Smooth muscle cell of trachea (primary cell): ENCODE measurements around the gene PCLAF. TPM values are rescaled to one million over a fixed set of nuclear protein-coding genes. Genes with fewer than 3 reads are reported as not detected.

Source experiments
- total RNA-seq: library from RNA; depleted of rRNA; stranded (reverse); fragments of >200 nt; gene quantifications from 2 replicates; pipeline ENCODE4 v1.2.1, GENCODE V29; 2014

The PCLAF gene, protein sequence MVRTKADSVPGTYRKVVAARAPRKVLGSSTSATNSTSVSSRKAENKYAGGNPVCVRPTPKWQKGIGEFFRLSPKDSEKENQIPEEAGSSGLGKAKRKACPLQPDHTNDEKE
- 23.3 and 66.8 TPM in 2 replicates for total RNA-seq

DNA sequence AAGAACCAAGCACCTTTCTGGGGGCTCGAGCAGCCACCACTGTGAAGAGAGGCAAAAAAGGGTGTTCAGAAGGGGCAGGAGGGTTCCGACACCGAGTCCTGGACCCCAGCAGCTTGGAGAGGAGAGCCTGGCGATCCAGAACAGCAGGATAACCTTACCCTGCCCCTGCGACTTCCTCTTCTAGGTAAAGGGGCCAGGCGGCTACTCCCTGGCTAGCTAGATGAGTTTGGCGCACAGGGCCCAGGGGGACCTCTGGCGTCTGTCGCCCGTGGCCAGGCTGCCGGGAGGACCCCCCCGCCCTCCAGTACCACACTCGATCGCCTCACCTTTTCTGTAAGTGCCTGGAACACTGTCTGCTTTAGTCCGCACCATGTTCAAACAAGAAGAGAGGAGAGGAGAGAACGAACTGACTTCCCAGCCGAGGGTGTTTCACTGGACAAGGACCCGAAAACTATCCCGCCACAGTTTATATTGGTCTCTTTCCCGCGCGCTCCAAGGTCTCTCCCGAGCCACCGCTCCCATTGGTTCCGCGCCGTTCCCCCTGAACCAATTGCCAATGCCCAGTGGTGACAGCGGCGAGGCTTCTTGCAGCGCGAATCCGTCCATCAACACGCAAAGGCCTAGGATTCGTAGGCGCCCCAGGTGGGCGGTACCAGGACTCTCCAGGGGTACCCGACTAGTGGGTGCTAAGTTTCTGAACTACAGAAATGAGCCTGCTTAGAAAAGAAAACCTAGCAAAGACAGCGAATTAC, at the start of gene PCLAF:
Gene PCLAF (minus strand): TSS at position 442 of the 752 bp plus-strand sequence. CDS start 70 bp downstream, at position 372.

DNA sequence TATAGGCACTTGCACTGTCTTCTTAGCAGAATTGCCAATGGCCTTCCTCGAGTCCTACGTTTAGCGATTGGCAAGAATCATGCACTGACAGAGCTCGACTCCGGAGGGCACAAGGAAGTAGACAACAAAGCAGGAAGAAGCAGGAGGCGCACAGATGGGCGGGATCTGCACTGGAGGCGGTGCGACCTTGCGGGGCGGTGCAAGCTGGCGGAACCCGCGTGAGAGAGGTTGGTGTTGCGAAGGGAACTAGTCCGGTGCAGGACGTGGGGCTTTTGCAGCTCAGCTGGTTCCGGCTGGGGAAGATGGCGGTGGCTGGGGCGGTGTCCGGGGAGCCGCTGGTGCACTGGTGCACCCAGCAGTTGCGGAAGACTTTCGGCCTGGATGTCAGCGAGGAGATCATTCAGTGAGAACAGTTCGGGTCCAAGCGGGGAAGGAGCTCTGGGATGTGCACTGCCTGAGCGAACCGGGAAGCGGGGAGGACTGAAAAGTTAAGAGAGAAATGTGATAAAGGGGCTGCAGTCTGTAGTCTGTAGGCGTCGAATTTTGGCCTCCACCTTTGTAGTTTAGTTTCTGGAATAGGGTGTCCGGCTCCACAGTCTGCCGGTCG, 6.4 kb upstream of the PCLAF start, which contains the start of gene TRIP4:
Gene TRIP4 (plus strand): TSS at position 275 of the 607 bp plus-strand sequence. CDS start 28 bp downstream, at position 303.

DNA sequence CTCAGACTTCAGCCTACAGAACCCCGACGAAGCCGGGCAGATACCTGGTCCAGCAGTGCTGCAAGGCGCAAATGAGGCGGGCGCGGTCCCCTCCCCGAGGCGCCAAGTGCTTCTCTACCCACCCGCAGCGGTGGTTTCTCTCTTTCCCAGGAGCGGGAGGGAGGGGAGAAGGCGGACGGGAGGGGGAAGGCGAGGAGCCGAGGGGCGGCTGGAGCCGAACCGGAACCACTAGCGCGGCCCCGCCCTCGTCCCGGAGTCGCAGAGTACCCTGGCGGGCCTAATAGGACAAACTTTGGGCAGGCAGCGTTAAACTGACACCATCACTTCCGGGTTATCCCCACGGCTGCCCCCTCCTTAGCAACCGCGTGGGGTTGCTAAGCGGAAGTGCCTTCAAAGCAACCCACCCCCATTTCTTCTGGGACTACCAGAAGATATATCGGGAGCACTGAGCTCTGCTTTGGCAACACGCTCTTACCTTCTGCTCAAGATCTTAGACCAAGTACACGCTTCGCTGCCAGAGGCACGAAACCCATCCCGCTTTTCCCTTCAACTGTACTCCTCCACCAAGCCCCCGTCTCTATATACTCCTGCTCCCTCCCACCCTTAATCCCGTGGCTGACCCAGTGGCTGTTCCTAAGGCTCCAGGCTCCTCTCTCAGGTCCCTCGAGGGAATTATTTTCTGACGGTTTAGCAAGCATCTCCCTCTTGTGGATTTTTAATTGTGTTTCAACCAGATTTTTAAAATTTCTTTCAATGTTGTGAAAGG, 25.1 kb downstream of the PCLAF start, which contains the start of gene CSNK1G1:
Gene CSNK1G1 (minus strand): TSS at position 230 of the 766 bp plus-strand sequence. CDS start 55,674 bp downstream, outside the sequence.

Other genes starting within 250 kb of the PCLAF start
- 0.50 and 0.58 TPM in 2 replicates for gene SNX22, start 229.7 kb downstream of the PCLAF start, total RNA-seq
- 806 and 902 TPM in 2 replicates for gene PPIB, start 218.4 kb downstream of the PCLAF start, total RNA-seq
- gene CSNK1G1, start 25.3 kb downstream of the PCLAF start, total RNA-seq = 21.0 and 25.6 TPM in 2 replicates
- gene TRIP4, start 6.4 kb upstream of the PCLAF start, total RNA-seq = 12.1 and 17.9 TPM in 2 replicates
- gene ZNF609, start 79.1 kb upstream of the PCLAF start, total RNA-seq = 16.2 and 19.5 TPM in 2 replicates